Neutrophil (primary cell): ENCODE measurements around the gene RAB31.

Source experiments
- H3K27ac ChIP-seq: fragments of 200-600 bp; sonication (generic); 2 replicates; pipeline ENCODE4 v1.5.1; 2016; ENCODE audit warnings: mild to moderate bottlenecking, moderate library complexity
- H3K27me3 ChIP-seq: fragments of 200-600 bp; sonication (generic); 2 replicates; pipeline ENCODE4 v1.6.0; 2016; ENCODE audit warnings: mild to moderate bottlenecking
- H3K36me3 ChIP-seq: fragments of 200-600 bp; sonication (generic); 2 replicates; pipeline ENCODE4 v1.5.1; 2017
- H3K4me1 ChIP-seq, 2 experiments: fragments of 200-600 bp in 1 of 2; sonication (generic) in 1 of 2; 1 replicate in 1 of 2; 2 replicates in 1 of 2; pipeline versions ENCODE4 v1.5.1 to v1.6.1; 2013 to 2016; ENCODE audit warnings: low read depth in 1 of 2, low read length in 1 of 2, mild to moderate bottlenecking in 1 of 2, moderate library complexity in 1 of 2; ENCODE audit not compliant: control insufficient read depth in 1 of 2, insufficient read depth in 1 of 2
- H3K4me3 ChIP-seq, 2 experiments: fragments of 200-600 bp in 1 of 2; sonication (generic) in 1 of 2; 1 replicate in 1 of 2; 2 replicates in 1 of 2; pipeline ENCODE4 v1.5.1; 2013 to 2016; ENCODE audit warnings: low read depth in 1 of 2, low read length in 1 of 2, mild to moderate bottlenecking in 1 of 2, moderate library complexity in 1 of 2
- H3K9me3 ChIP-seq: fragments of 200-600 bp; sonication (generic); 2 replicates; pipeline ENCODE4 v1.5.1; 2016
- CTCF ChIP-seq: fragments of 200-600 bp; sonication (generic); IDR thresholded peaks from 2 replicates; pipeline ENCODE4 v1.5.1; 2016; ENCODE audit warnings: antibody characterized with exemption

Gene RAB31

GRCh38 chr18:9869715-9870430 is 161.8 kb downstream of the RAB31 start:
- no peaks in the 10 kb centered on the region for H3K9me3 ChIP-seq
- peak overlapping the region; percentile 3 to 21 for H3K4me3 ChIP-seq
- H3K36me3 ChIP-seq: no peaks in the 10 kb centered on the region
- peaks cover 26 to 31% of the 10 kb centered on the region in 2 experiments for H3K4me1 ChIP-seq
- H3K27me3 ChIP-seq: no peaks in the 10 kb centered on the region
- H3K27ac ChIP-seq: peak overlapping the region; percentile 68
- no peak for TF ChIP-seq CTCF

GRCh38 chr18:9870431-9871008 is 162.4 kb downstream of the RAB31 start:
- Histone ChIP-seq H3K9me3 (no peaks in the 10 kb centered on the region), H3K27ac (peak overlapping the region; percentile 68), H3K36me3 (no peaks in the 10 kb centered on the region), H3K4me1 (peaks cover 26 to 31% of the 10 kb centered on the region in 2 experiments), H3K27me3 (no peaks in the 10 kb centered on the region), H3K4me3 (peak overlapping the region in 1 of 2 experiments; percentile 3)
- TF ChIP-seq CTCF: no peak

- H3K27me3 ChIP-seq: no peaks in the 10 kb centered on the region
Observed at GRCh38 chr18:9871244-9871746, 163.2 kb downstream of the RAB31 start.

GRCh38 chr18:9872823-9873222 is 164.7 kb downstream of the RAB31 start:
- TF ChIP-seq CTCF: no peak
- no peak overlapping the region for H3K4me3 ChIP-seq
- H3K4me1 ChIP-seq: peaks cover 26 to 31% of the 10 kb centered on the region in 2 experiments
- no peaks in the 10 kb centered on the region for H3K36me3 ChIP-seq
- no peaks in the 10 kb centered on the region for H3K27me3 ChIP-seq
- no peak overlapping the region for H3K27ac ChIP-seq
- H3K9me3 ChIP-seq: no peaks in the 10 kb centered on the region

More at GRCh38 chr18:9871244-9871746, 163.2 kb downstream of the RAB31 start:
- no peaks in the 10 kb centered on the region for H3K9me3 ChIP-seq
- H3K4me3 ChIP-seq: no peak overlapping the region
- no peak for TF ChIP-seq CTCF
- no peaks in the 10 kb centered on the region for H3K36me3 ChIP-seq
- H3K27ac ChIP-seq: no peak overlapping the region
- H3K4me1 ChIP-seq: peaks cover 26 to 31% of the 10 kb centered on the region in 2 experiments

GRCh38 chr18:9874728-9875127 is 166.6 kb downstream of the RAB31 start:
- Histone ChIP-seq H3K4me1 (peaks cover 14% of the 10 kb centered on the region in 2 experiments), H3K27me3 (no peaks in the 10 kb centered on the region), H3K9me3 (no peaks in the 10 kb centered on the region), H3K36me3 (no peaks in the 10 kb centered on the region), H3K4me3 (no peak overlapping the region), H3K27ac (no peak overlapping the region)
- TF ChIP-seq CTCF: no peak
